ENCODE measurements around the gene CTU2. TPM values are rescaled to one million over a fixed set of nuclear protein-coding genes. Genes with fewer than 3 reads are reported as not detected.

The CTU2 gene
- total RNA-seq, 1 donor from 2014 or later, result 20.3 TPM

GRCh38 chr16:88696441-88696840, 9.9 kb upstream of the CTU2 start:
- no peak for DNase-seq (ENCODE audit: low spot score)

- no peak for DNase-seq (ENCODE audit: low spot score)
Measured at GRCh38 chr16:88697116-88697830, 9.0 kb upstream of the CTU2 start.

GRCh38 chr16:88697831-88698615, 8.3 kb upstream of the CTU2 start:
- DNase-seq (ENCODE audit: low spot score), result no peak

- DNase-seq (ENCODE audit: low spot score), result no peak
Measured at GRCh38 chr16:88698646-88699045, 7.7 kb upstream of the CTU2 start.

- DNase-seq (ENCODE audit: low spot score), result no peak
Measured at GRCh38 chr16:88699180-88699579, 7.1 kb upstream of the CTU2 start.

- DNase-seq (ENCODE audit: low spot score), result no peak
Measured at GRCh38 chr16:88700322-88700635, 6.0 kb upstream of the CTU2 start.

- peak; percentile 96 for DNase-seq (ENCODE audit: low spot score)
Measured at GRCh38 chr16:88700636-88701482, 5.4 kb upstream of the CTU2 start.

- DNase-seq (ENCODE audit: low spot score), result no peak
Measured at GRCh38 chr16:88701581-88702370, 4.5 kb upstream of the CTU2 start.

GRCh38 chr16:88702371-88703210, 3.7 kb upstream of the CTU2 start:
- no peak for DNase-seq (ENCODE audit: low spot score)

GRCh38 chr16:88703486-88704309, 2.6 kb upstream of the CTU2 start:
- no peak for DNase-seq (ENCODE audit: low spot score)

GRCh38 chr16:88705076-88705684, 1.1 kb upstream of the CTU2 start:
- no peak for DNase-seq (ENCODE audit: low spot score)

GRCh38 chr16:88705801-88706228, 488 bp upstream of the CTU2 start:
- DNase-seq (ENCODE audit: low spot score), result no peak

GRCh38 chr16:88706965-88707826, 893 bp downstream of the CTU2 start:
- DNase-seq (ENCODE audit: low spot score), result no peak

GRCh38 chr16:88710556-88710955, 4.3 kb downstream of the CTU2 start:
- DNase-seq (ENCODE audit: low spot score), result no peak

- no peak for DNase-seq (ENCODE audit: low spot score)
Measured at GRCh38 chr16:88711750-88712340, 5.5 kb downstream of the CTU2 start.

GRCh38 chr16:88712362-88712979, 6.2 kb downstream of the CTU2 start:
- DNase-seq (ENCODE audit: low spot score), result no peak

GRCh38 chr16:88713054-88713453, 6.8 kb downstream of the CTU2 start:
- no peak for DNase-seq (ENCODE audit: low spot score)

All from mesenteric fat pad (tissue), 1 donor.